MV-4-11 (cell line): ENCODE results near the gene APOA1.

Source experiments
- DNase-seq: peaks from one replicate; lab custom pipeline; 2025; lab: John Stamatoyannopoulos, UW

Gene APOA1

DNA sequence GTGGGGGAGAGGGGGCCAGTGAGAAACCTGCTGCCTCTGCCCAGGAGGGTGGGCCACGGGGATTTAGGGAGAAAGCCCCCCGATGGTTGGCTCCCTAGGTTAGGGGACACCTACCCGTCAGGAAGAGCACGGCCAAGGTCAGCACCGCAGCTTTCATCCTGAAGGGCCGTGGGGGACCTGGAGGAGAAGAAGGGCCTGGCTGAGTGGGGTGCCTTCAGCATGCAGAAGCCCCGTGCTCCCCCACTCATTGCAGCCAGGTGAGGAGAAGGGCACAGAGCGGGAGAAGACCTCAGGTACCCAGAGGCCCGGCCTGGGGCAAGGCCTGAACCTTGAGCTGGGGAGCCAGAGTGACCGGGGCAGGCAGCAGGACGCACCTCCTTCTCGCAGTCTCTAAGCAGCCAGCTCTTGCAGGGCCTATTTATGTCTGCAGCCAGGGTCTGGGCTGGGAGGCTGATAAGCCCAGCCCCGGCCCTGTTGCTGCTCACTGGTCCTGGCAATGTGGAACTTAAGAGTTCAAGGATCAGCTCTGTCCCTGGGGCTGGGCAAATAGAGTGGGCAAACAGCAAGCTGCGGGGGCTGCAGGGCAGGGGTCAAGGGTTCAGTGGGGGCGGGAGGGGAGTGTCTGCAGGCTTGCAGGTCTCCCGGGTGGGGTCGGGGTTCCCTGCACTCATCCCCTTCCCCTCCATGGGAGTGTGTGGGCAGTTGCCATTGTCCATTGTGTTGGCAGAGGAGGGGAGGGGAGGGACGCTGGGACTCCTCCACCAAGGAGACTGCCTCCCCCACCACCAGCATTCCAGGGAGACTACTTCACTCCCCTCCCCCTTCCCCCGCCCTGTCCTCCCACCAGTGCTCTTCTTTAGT is at the start of gene APOA1:
Gene APOA1 (minus strand): TSS at position 392 of the 861 bp plus-strand sequence. CDS start 235 bp downstream, at position 157.
- DNase-seq: no peak

DNA sequence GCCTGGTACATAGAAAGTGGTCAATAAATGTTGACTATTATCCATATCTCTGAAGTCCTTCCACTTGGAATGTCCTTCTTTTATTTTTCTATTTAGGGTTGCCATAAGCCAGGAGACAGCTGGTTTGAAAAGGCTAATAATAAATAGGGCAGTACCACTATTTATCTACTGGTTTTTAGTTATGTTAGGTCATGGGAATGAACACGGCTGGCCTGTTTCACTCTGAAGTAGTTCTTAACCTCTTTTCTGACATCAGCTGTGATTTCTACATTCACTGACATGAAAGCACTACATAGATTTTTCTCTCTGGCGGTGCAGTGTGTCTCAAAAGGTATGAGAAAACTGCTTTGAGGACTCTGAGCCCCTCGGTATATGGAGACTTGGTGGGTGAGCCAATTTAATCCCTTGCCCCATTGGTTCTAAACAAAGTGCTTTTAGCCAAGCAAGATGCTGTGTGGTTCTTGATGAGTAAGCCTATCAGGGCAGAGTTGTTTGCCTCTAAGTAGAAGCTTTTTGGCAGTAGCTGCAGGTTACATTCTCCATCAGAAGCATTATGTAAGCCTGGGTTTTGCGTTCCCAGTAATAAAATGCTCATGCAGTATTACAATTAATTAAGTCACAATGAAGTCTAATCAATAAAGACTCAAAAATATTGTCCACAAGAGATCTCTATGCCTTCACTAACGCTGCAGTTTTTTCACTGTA is 48.7 kb upstream of the APOA1 start:
- DNase-seq: no peak

DNA sequence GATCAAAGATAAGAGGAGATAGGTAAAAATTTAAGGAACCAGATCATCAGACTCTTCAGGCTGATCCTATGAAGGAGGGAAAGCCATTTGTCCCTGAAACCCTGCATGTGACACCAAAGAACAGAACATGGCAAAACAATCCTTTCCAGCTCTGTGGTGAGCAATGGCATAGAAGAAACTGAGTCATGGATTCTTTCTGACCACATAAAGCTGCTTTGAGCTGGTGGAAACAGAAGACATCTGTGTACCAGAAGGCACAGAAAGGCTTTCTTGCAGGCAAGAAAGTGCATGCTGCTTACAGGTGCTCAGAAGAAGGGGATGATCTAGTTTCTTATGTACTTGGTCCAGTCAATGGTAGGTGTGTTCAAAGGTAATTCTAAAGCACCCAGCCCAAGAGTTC is 45.0 kb upstream of the APOA1 start:
- no peak for DNase-seq

DNA sequence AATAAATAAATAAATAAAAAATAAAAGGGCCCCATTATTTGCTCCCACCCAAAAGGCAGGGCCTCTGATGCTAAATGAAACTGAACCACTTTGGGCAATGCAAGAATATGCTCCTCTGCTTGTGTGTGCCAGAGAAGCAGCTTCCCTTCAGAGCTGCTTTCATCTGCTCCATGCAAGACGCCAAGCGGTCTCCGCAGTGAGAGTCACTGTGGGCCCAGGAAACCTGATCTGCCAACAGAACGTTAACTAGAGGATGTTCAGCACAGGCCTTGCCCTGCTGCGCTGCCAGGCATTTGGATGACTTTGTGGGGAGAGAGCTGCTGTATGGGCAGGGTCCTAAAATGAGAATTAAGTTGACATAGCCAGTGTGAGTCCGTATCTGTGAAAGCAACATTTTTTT is 43.7 kb upstream of the APOA1 start:
- DNase-seq: no peak

DNA sequence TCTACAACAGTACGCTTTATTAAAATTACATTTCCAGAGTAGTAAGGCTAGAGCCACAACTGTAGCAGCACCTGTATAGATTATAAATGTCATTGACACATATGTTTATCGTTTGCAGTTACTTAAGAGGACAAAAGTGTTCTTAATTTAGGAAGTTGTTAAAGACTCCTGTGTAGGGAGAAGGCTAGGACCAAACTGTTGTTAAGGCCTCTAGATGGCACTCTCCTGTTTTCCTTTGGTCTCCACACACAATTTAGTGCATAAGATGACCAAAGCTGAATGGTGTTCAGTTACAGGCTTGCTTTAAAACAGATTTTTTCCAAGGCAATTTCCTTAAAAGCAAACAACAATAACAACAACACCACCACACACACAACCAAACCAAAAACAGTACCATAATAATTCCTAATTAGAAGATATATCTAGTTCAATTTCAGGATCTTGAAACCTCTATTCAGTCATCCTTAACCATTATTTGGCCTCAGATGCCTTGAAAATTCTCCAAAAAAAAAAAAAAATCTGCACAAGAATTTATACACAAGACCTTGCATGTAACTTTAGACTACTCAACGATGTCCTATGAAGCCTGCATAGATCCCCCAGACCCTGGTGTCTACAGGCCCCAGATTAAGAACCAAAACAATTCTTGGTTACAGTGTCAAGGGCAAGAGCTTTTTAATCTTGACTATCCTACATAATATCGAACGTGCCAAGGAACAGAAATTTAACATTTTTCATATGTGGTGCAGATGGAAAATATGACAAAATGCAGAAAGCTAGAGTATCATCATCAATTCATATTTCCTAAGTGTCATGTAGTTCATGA is 42.6 kb upstream of the APOA1 start:
- peak; percentile 76 for DNase-seq

DNA sequence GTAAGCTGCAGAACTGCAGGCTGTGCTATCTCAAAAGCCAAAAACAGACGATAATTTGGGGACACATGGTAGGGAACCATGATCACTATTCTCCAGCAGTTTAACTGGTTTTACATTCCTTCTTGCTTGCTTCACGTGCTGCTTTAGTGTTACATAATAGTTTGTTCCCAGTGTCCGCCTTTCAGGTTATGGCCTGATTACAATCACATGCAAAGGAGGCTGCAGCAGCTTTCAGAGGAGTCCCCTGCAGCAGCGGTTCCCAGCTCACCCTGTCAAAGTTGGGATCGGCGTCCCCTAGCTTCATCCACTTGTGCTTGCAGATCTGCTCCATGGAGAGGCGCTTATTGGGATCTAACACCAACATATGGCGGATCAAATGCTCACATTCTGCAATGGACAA is 39.2 kb upstream of the APOA1 start:
- DNase-seq: no peak

DNA sequence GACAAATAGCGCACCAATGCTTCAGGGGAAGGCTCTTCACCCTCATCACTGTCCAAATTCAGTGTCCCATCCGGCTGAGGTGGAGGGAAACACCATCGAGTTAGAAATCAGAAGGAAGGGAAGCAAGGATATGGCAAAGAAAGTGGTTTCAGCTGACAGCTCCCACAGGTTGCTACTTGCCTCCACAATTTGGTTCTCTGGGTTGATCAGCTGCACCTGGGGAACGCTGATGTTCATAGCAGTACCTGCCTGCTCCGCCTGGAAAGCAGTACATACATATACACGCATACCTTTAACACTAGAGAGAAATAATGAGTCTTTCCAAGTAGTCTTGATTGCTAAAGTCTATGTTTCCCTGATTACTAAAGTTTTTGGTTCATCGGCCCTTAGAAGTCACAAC is 37.8 kb upstream of the APOA1 start:
- DNase-seq: no peak

DNA sequence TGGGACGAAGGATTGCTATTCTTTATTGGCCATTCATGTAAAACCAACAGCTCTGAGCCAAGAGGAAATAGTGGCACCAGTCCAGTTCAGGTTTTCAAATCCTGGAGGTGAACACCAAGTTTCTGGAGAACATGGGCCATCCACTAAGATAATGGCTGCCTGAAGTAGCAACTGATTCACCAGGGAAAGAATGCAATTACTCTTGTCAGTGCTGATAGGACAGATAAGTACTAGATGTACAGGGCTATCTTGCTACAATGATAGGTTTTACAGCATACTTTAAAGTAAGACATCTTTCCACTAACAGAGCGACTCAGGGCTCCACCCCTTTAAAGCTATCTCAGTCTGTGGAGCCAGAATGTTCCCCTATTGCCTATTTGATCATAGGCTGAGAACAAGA is 36.8 kb upstream of the APOA1 start:
- no peak for DNase-seq

DNA sequence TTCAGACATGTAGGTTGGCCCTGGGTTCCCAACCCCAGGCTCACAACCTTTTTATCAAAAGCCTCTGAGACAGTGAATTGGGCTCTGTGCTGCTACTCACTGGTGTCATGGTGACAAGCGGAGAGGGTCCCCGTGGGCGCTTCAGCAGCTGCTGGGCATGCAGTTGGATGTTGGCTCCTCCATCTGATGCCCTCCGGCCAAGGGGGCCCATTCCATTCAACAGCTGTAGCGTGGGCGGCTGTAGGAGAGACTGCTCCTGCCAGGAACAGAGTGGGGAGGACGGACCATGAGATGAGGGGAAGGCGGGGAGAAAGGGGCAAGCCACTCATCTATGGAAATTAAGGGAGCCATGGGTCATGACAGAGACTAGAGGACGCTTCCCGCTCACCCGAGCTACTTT is 36.0 kb upstream of the APOA1 start:
- DNase-seq: no peak

DNA sequence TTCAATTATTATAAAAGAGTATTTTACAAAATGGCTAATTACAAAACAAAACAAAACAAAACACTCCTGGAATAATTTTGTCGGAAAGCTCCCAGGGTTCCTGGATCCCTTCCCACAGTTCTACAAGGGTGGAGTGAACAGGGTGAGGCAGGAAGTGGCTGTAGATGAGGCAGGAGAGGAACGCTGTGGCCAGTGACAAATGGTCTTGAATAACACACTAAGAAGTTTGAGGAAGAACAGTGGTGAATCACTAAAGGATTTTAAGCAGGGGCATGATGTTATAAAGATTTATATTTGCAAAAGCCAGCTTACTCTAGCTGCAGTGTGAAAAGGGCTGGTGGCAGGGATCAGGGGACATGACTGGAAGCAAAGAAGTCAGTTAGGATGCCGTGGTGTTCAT is 33.8 kb upstream of the APOA1 start:
- peak; percentile 28 for DNase-seq

DNA sequence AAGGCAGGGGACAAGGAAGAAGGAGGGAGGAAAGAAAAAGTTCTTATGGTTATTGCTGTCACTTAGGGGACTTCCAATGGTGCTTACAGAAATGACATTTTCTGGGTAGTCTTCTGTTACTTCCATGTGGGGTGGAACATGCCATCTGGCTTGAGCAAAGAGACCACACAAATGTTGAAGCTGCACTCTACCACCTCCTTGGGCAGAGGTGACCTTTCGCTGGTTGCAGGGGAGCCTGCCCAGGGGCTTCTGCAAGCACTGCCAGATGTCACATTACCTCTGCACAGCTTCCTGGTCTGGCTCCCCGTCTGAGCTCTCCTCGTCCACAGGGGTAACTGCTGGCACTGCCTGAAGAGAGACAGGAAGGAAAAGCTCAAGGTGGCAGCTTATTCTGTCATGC is 32.6 kb upstream of the APOA1 start:
- DNase-seq: no peak

DNA sequence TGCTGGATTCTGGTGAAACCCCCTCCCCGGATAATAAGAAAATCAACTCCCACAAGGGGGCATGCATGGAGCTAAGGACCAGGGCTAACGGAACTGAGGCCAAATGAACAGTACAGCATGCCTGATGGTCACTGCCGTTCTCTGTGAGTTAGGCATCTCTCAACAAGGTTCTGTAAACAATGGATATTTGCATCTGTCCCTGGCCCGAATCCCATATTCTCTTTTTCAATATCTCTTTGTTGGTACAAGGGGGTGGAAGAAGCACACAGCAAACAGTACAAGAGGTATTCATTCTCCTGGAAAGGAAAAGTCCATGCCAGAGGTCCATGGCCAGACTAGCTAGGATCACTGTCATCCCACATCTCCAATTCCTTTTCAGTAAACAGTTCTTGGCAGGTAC is 32.2 kb upstream of the APOA1 start:
- DNase-seq: no peak

DNA sequence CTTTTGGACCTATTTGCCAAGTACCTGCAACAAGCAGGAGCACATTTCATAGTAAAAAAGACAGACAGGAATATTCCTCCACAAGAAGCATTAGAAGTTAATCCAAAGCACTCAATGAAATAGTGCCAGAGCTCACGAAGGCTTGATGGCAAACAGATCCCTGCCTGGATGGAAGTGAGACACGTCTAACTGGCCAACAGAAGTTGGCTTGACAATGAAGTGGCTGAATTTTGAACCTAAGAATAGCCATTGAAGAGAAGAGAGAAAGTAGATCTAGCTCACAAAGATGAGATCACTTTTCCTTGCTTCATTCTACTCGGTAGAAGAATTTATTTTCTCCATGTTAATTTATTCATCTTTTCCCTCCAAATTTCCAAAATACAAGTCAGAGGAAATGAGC is 30.6 kb upstream of the APOA1 start:
- DNase-seq: no peak

DNA sequence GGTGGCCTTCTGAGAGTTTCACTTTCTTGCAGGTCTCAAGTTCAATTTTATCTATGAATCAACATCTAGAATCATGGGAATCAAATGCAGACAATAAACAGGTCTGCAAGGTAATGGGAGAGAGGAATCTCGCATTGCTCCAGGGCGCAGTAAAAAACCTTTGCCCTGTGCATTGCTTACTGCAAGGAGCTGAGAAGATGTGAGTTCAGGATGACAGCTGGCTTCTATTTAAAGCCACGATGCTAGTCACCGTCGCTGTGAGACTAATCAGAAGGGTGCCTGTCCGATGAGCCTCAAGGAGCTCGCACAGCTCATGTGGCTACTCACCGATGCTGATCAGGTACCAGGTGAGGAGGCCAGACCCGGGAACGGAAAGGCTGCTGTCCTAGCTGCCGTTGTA is 30.2 kb upstream of the APOA1 start:
- DNase-seq: no peak

DNA sequence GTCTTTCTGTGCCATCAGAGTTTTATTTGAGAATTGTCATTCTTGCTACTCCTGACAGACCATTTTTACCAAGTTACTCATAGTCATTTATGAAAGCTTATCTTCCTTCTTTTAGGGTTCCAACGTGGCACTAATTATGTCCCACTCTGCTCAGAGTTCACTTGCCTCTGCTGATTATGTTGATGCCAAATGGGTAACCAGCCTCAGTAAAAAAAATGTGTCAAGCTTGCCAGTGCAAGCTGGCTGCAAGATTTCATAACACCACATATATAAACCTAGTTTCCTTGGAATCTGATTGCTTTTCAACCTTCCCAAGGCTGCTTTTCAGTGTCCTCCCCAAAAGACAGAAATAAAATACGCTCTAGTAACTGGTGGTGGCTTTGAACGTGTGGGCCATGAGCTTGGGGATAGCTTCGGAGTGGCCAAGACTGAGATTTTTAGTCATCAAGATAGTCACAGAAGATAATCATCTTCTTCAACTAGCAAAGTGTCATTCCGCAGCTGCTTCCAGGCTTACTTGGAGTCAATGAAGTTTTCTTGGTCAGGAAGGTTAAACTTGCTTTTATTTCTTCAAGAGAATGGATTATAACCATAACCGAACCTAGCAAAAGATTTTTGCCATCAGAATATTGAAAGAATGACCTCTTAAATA is 29.5 kb upstream of the APOA1 start:
- no peak for DNase-seq

DNA sequence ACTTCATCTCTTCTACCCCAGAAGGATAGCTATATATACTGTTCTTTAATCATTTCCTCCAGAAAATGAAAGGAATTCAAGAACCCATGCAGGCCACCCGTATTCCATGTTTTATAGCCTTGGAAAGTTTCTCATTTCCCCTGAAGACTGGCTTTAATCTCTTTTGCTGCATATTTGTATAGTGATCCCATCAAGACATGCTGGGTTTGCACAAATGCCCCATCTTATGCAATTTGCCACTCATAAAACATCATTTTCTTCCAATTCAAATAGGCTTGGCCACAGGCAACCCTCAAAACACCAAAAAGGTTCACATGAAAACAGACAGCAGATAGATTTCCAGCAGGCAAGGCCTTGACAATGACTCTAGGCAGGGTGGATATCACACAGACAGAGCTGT is 28.3 kb upstream of the APOA1 start:
- no peak for DNase-seq

DNA sequence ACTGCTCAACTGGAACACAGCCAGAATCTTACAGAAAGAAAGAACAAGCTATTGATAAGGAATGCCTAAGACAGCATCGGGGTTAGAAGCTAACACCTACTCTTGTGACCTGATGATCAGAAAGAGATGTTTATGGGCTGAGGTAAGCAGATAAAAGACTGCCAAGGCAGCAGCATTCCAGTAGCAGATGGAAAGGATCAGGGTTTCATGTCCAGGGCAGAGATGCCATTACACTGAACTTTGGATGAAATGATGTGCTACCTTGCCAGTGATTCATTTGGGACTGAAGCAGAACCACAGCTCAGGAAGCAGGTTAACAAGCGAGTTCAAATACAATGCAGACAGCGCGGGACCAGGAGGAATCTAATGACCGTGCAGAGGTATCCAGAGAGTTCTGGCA is 27.1 kb upstream of the APOA1 start:
- DNase-seq: no peak

DNA sequence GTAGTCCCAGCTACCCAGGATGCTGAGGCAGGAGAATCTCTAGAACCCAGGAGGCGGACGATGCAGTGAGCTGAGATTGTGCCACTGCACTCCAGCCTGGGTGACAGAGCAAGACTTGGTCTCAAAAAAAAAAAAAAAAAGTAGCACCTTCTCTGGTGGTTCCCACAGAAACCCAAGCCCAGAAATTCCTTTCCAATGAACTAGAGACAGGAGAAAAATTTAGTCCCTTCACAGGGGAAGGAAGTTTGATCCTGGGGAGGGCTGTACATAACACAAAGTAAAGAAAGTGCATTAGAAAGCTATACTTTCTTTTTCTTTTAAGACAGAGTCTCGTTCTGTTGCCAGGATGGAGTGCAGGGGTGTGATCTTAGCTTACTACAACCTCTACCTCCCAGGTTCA is 25.5 kb upstream of the APOA1 start:
- DNase-seq: no peak

DNA sequence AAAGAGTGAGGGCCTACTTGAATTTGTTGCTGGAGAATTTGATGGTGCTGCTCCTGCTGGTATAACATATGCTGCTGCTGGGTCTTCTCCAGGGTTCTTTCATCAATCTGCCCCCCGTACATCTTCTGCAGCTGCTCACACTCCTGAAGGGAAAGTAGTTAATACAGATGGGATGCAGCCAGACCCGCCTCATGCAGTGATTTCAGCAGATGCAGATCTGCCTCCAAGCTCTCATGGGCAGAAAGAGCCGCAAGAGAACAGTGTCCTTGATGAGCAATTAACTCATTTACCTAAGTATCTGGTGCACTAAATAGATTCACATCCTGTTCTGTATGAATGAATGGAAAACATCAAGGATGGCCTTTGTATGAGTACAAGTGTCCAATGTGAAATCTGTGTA is 24.8 kb upstream of the APOA1 start:
- DNase-seq: no peak

DNA sequence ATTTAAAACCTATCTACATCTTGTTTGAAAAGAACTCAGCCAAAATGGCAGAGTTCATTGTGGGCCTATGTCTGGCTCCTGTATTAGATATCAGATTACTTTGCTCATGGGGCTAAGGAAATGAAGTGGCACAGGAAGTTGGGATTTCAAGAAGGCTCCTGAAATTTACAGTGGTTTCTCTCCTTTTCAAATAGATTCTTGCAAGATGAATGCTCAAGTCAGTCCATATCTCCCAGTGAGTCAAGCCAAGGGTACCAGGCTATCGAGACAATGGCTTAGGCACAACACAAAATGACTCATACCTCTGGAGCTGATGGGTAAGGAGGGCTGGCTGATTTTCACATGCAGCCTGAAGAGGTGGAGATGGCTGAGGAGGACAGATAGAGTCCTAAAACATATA is 24.1 kb upstream of the APOA1 start:
- no peak for DNase-seq

DNA sequence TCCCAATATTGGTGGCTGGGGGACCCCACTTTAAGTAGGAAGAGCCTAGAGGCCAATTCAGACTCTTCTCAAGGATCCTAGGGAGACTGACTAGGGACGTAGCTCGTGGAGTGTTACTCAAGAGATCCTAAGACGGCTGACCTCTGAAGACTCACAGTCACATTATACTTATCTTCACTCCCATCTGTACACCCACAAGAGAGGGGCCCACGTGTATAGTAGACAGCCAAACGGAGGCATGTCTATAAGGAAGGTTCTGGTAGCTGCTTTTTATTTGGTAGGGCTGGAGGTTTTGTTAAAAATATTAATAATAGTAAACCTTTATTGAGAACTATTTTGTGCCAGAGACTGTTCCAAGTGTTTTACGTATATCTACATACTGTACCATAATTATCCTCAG is 22.9 kb upstream of the APOA1 start:
- no peak for DNase-seq

DNA sequence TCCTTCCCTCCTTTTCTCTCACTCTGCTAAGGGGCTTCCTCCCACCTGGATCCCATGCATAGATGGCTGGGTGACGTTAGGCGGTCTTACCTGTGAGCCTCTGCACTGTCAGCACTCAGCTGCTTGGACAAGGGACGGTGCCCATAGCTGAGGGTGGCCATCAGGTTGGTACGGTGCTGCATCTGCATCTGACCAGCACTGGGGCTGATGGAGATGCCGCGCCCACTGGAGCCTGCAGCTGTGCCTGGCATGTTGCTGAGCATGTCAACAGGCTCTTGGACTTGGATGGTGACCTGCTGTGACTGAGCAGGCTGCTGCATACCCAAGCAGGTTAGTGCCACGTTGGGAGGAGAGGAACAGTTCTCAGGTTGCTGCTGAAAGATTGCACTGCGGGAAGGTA is 21.8 kb upstream of the APOA1 start:
- no peak for DNase-seq
